Effector memory CD8-positive, alpha-beta T cell (primary cell): ENCODE results near the gene MSL2.
"Not testable (repeated sequence)": the region's sequence is repeated elsewhere in the genome, so short reads cannot be mapped to it uniquely, and the experiment has no call there.

Experiments
- ATAC-seq: fragments of 150-1000 bp; cut with Tn5 transposase; replicated peaks from 2 replicates; pipeline ENCODE4 v1.10.0; 2021; ENCODE audit warnings: mild to moderate bottlenecking, moderate library complexity
- DNase-seq, 3 experiments: peaks; one replicate each; pipeline ENCODE4 v3.0.0; 2021
- H3K27ac Mint-ChIP-seq, 2 donors: one replicate each; pipeline ENCODE4 v1.8.0; 2022; ENCODE audit warnings: mild to moderate bottlenecking in 2 of 2, mixed read lengths in 2 of 2, moderate library complexity in 2 of 2
- H3K27me3 Mint-ChIP-seq, 2 donors: one replicate each; pipeline ENCODE4 v1.8.0; 2022; ENCODE audit warnings: mixed read lengths in 2 of 2
- H3K36me3 Mint-ChIP-seq: one replicate; pipeline ENCODE4 v1.8.0; 2022; ENCODE audit warnings: mild to moderate bottlenecking, moderate library complexity, mixed read lengths; ENCODE audit not compliant: insufficient read depth
- H3K4me1 Mint-ChIP-seq, 2 donors: one replicate each; pipeline ENCODE4 v1.8.0; 2022; ENCODE audit warnings: low read depth in 2 of 2, mixed read lengths in 2 of 2
- H3K4me3 Mint-ChIP-seq, 2 donors: one replicate each; pipeline ENCODE4 v1.8.0; 2022; ENCODE audit warnings: mild to moderate bottlenecking in 2 of 2, mixed read lengths in 2 of 2, moderate library complexity in 2 of 2
- H3K9me3 Mint-ChIP-seq, 2 donors: one replicate each; pipeline ENCODE4 v1.8.0; 2022; ENCODE audit warnings: mixed read lengths in 2 of 2

Gene MSL2

GRCh38 chr3:136197159-136197793, 1.1 kb upstream of the MSL2 start:
- peak overlapping the region; percentile 99 to 100 for H3K27ac Mint-ChIP-seq
- DNase-seq: no peak
- no peaks in the 10 kb centered on the region for H3K27me3 Mint-ChIP-seq
- H3K9me3 Mint-ChIP-seq: no peaks in the 10 kb centered on the region
- peak overlapping the region; percentile 97 to 98 for H3K4me3 Mint-ChIP-seq
- ATAC-seq: no peak
- peaks cover 31 to 44% of the 10 kb centered on the region in 2 donors for H3K4me1 Mint-ChIP-seq
- H3K36me3 Mint-ChIP-seq: peaks cover 47% of the 10 kb centered on the region

DNA sequence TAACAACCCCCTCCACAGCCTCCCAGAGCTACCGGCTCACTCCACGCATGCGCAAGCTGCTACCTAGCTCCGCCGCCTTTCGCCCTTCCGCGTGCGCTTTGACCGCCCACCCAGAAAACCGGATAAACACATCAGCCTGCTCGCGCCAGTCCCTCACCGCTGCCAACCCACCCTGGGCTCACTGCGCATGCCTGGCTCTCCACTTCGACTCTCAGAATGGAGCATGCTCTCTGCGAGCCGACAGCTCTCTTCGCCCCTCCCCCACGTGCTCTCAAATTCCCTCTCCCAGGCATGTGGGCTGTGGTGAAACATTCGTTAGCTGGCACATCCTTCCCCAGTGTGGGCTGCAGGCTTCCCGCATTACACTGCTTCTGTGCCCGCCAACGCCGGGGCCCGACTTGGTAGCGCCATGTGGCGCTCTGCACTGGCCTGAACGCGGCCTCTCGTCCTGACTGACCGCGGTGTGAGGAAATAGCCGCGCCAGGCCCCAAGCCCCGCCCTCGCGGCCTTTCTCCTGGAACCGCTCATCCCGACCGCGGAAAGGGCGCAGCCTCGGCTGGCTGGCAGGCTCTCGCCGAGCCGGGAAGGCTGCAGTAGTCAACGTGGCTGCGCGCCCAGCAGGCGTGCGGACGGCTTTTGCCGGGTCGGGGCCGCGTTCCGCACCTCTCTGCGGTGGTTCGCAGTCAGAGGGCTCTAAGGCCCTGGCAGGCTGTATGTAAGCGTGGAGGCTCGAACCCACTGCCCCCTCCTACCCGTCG, 445 bp upstream of the MSL2 start:
- Mint-ChIP-seq H3K36me3 (peaks cover 53% of the 10 kb centered on the region), H3K27me3 (no peaks in the 10 kb centered on the region), H3K27ac (peak overlapping the region; percentile 99 to 100), H3K9me3 (no peaks in the 10 kb centered on the region), H3K4me3 (peak overlapping the region; percentile 97 to 98), H3K4me1 (peaks cover 37 to 49% of the 10 kb centered on the region in 2 donors)
- peak; percentile 94 to 97 (median 95) for DNase-seq
- peak; percentile 53 for ATAC-seq

DNA sequence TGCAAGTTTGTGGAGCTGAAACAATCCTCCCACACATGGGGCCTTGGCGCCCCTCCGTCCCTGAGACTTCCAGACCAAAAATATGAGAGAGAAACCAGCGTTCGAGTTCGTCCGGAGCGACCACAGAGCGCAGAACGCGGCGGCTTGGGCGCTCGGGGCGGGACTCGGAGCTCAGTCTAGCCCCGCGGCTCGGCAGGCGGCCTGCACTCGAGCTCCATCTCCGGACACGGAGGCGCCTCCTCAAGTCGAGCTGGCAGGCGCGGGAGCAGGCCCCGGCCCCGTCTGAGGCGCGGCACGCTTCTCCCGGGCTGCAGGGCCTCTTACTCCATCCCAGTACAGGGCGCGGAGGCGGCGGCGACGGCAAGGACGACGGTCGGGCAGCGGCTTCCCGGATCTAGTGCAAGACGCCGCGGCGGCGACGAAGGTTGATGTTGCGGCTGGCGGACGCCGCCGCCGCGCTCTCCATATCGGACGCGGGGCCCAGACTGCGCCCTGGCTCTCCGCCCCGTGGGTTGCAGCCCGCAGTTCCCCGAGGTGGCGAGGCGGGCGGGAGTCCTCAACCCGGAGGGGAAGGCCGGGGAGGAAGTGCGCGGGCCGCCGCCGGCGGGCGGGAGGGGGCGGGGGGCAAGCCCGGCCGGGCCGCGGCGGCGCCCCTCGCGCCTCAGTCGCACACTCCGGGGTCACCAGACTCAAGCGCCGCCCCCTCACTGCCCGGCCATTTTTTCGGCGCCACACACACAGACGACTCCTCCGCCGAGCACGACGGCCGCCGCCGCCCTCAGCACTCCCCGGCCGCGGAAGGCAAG, 674 bp downstream of the MSL2 start:
- peaks cover 47 to 60% of the 10 kb centered on the region in 2 donors for H3K4me1 Mint-ChIP-seq
- H3K4me3 Mint-ChIP-seq: peak overlapping the region; percentile 97 to 98
- H3K27ac Mint-ChIP-seq: peak overlapping the region; percentile 99 to 100
- H3K27me3 Mint-ChIP-seq: no peaks in the 10 kb centered on the region
- ATAC-seq (peak; percentile 59), DNase-seq (peak; percentile 80 to 82 (median 81))
- peaks cover 59% of the 10 kb centered on the region for H3K36me3 Mint-ChIP-seq
- H3K9me3 Mint-ChIP-seq: no peaks in the 10 kb centered on the region

DNA sequence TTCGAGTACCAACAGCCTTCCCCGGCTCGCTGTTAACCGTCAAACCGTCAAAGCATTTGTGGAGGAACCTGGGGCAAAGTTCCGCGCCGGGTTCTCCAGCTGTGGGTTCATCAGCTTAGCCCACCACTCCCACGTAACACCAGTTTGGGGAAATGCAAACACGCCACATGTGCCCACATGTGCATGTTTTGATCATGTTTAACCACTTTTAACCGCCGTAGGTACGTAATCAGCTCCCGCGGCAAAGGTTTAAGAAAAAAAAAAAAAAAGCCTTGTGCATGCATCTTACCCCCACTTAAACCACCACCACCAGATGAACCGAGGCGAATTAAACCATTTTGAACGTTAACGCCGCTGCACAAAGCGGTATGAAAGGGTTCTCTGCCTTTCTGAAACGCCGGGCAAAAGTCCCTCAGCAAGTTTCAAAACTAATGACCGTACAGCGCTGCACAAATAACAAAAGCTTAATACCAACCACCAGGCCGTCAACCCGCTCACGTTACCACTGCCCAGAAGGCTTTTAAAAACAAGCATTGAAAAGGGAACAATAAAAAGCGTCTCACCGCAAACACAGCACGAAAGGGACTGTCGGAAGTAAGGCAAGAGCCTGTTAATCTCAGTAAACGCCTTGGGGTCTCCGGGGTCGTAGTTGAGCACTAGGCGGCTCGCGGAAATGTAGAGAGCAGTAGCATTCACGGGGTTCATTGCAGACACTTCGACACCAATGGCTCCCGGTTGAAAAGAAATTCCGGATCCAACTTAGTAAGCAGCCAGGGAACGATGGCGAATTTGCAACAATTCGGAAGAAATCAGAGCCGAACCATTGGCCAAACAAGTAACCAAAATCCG, 1.5 kb downstream of the MSL2 start:
- Mint-ChIP-seq H3K36me3 (peaks cover 59% of the 10 kb centered on the region), H3K9me3 (no peaks in the 10 kb centered on the region), H3K27me3 (no peaks in the 10 kb centered on the region), H3K27ac (peak overlapping the region; percentile 99 to 100), H3K4me1 (peaks cover 53 to 69% of the 10 kb centered on the region in 2 donors), H3K4me3 (peak overlapping the region; percentile 97 to 98)
- peak; percentile 71 to 74 (median 72) for DNase-seq
- peak; percentile 34 for ATAC-seq

GRCh38 chr3:136193278-136194054, 2.7 kb downstream of the MSL2 start:
- Mint-ChIP-seq H3K27ac (peak overlapping the region; percentile 99 to 100), H3K27me3 (no peaks in the 10 kb centered on the region), H3K4me3 (peak overlapping the region; percentile 97 to 98), H3K4me1 (peaks cover 59 to 79% of the 10 kb centered on the region in 2 donors), H3K9me3 (no peaks in the 10 kb centered on the region), H3K36me3 (peaks cover 68% of the 10 kb centered on the region)
- ATAC-seq (no peak), DNase-seq (no peak)

DNA sequence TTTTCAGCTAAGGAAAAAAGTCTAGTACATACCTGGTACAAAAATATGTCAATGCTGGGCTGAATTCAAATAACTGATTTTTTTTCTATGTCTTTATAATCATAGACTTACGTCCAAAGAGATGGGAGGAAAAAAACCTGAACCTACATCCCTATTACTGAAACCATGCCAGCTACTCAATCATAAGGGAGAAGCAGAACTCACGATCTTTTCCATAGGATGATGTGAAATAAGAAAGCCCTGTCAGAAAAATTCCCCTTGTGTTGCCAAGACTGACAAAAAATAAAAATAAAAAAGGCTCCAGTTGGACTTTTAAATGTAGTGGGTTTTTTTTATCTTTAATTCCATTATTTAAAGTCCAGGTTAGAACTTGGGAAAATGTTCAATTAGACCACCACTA, 3.3 kb downstream of the MSL2 start:
- no peak for ATAC-seq
- peak overlapping the region; percentile 99 to 100 for H3K27ac Mint-ChIP-seq
- H3K4me1 Mint-ChIP-seq: peaks cover 65 to 85% of the 10 kb centered on the region in 2 donors
- H3K4me3 Mint-ChIP-seq: peak overlapping the region; percentile 97 to 98
- peaks cover 73% of the 10 kb centered on the region for H3K36me3 Mint-ChIP-seq
- no peak for DNase-seq
- H3K27me3 Mint-ChIP-seq: no peaks in the 10 kb centered on the region
- no peaks in the 10 kb centered on the region for H3K9me3 Mint-ChIP-seq

DNA sequence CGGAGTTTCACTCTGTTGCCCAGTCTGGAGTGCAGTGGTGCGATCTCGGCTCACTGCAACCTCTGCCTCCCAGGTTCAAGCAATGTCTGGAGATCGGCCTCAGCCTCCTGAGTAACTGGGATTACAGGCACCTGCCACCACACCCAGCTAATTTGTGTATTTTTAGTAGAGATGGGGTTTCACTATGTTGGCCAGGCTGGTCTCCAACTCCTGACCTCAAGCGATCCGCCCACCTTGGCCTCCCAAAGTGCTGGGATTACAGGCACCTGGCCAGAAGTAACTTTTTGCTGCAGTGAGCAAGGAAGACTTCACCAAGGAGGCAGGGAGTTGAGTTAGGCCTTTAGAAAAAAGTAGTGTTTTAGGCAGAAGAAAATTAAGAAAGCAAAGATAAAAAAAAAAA, 3.9 kb downstream of the MSL2 start:
- peak overlapping the region; percentile 97 to 98 for H3K4me3 Mint-ChIP-seq
- peaks cover 61 to 82% of the 10 kb centered on the region in 2 donors for H3K4me1 Mint-ChIP-seq
- peak overlapping the region; percentile 99 to 100 for H3K27ac Mint-ChIP-seq
- not testable (repeated sequence) for DNase-seq, ATAC-seq, H3K27me3 Mint-ChIP-seq, H3K9me3 Mint-ChIP-seq
- peaks cover 72% of the 10 kb centered on the region for H3K36me3 Mint-ChIP-seq

DNA sequence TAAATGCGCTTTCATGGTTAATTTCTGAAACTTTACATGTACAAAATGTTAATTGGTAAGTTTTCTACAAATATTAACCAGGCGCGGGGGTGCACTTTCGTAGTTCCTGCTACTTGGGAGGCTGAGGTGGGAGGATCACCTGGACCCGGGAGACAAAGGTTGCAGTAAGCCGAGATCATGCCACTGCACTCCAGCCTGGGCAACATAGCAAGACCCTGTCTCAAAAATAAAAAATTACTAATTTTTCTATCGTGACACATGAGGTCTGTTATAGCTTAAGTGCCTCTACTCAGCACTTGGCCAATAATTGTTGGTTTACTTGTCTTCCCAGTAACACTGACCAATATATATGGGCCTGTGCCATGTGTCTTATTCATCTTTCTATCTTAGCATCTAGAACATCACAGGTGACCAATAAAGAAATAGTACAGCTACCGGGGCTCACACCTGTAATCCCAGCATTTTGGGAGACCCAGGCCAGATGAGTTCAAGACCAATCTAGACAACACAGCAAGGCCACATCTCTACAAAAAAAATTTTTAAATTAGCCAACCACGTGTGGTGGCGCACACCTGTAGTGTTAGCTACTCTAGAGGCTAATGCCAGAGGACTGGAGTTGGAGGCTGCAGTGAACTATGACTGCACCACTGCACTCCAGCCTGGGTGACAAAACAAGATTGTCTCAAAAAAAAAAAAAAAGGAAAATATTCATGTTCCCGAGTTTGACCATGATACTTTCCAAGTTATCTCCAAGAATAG, 6.1 kb downstream of the MSL2 start:
- no peak for ATAC-seq
- H3K4me3 Mint-ChIP-seq: peak overlapping the region; percentile 97 to 98
- peak overlapping the region; percentile 99 to 100 for H3K27ac Mint-ChIP-seq
- H3K4me1 Mint-ChIP-seq: peaks cover 69 to 85% of the 10 kb centered on the region in 2 donors
- H3K36me3 Mint-ChIP-seq: peaks cover 60% of the 10 kb centered on the region
- no peak for DNase-seq
- no peaks in the 10 kb centered on the region for H3K9me3 Mint-ChIP-seq
- no peaks in the 10 kb centered on the region for H3K27me3 Mint-ChIP-seq

DNA sequence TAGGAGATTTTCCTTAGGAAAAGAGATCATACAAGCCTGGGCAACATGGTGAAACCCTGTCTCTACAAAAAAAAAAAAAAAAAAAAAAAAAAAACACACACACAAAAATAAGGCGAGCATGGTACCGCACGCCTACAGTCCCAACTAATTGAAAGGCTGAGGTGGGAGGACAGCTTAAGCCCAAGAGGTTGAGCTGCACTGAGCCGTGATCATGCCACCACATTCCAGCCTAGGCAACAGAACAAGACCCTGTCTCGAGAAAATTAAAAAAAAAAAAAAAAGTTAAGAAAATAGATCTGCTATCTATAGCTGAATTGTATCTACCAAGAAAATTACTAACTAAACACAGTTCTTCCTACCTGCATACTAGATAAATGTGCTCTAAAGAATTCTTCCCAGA, 7.1 kb downstream of the MSL2 start:
- Mint-ChIP-seq H3K36me3 (peaks cover 50% of the 10 kb centered on the region), H3K4me3 (peak overlapping the region; percentile 97 to 98), H3K4me1 (peaks cover 64 to 81% of the 10 kb centered on the region in 2 donors), H3K9me3 (no peaks in the 10 kb centered on the region), H3K27me3 (no peaks in the 10 kb centered on the region), H3K27ac (peak overlapping the region; percentile 41 to 100)
- DNase-seq (no peak), ATAC-seq (no peak)

DNA sequence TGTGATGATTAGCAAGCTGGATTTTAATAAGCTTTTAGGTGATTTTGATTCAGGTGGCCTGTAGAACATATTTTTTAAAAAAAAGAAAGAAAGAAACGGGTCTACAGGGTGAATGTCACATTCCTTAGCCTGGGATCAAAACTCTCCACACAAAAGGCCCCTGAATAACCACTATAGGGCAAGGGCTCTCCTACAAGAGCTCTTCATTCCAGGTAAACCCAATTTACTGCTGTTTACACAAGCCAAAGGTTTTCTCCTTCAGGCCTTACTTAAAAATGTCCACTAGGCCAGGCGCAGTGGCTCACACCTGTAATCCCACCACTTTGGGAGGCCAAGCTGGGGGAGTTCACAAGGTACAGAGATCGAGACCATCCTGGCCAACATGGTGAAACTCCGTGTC, 8.3 kb downstream of the MSL2 start:
- H3K4me1 Mint-ChIP-seq: peaks cover 62 to 80% of the 10 kb centered on the region in 2 donors
- H3K27ac Mint-ChIP-seq: peak overlapping the region in 1 of 2 donors; percentile 84
- H3K27me3 Mint-ChIP-seq: no peaks in the 10 kb centered on the region
- peak overlapping the region; percentile 97 to 98 for H3K4me3 Mint-ChIP-seq
- ATAC-seq: no peak
- no peaks in the 10 kb centered on the region for H3K9me3 Mint-ChIP-seq
- H3K36me3 Mint-ChIP-seq: peaks cover 39% of the 10 kb centered on the region
- DNase-seq: no peak

DNA sequence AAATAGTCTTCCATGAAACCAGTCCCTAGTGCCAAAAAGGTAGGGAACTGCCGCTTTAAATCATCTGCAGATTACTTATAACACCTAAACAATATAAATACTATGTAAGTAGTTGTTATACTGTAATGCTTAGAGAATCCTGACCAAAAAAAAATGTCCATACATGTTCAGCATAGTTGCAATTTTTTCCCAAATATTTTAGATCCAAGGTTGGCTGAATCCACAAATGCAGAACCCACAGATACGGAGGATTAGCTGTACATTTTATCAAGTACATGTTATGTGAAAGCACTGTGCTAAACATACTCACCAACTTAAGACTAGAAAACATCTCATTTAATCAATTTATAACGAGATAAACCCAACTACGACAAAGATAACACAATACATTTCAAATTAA, 9.3 kb downstream of the MSL2 start:
- DNase-seq (no peak), ATAC-seq (no peak)
- Mint-ChIP-seq H3K36me3 (peaks cover 39% of the 10 kb centered on the region), H3K27me3 (no peaks in the 10 kb centered on the region), H3K9me3 (no peaks in the 10 kb centered on the region), H3K27ac (no peak overlapping the region), H3K4me3 (peak overlapping the region; percentile 65 to 97), H3K4me1 (peaks cover 66 to 81% of the 10 kb centered on the region in 2 donors)
